SKM-1 (cell line): ENCODE measurements around the gene TMEM52B.

ENCODE experiments used
- DNase-seq: peaks from one replicate; lab custom pipeline; 2025; ENCODE audit not compliant: unreplicated experiment; lab: John Stamatoyannopoulos, UW

The TMEM52B gene

DNA sequence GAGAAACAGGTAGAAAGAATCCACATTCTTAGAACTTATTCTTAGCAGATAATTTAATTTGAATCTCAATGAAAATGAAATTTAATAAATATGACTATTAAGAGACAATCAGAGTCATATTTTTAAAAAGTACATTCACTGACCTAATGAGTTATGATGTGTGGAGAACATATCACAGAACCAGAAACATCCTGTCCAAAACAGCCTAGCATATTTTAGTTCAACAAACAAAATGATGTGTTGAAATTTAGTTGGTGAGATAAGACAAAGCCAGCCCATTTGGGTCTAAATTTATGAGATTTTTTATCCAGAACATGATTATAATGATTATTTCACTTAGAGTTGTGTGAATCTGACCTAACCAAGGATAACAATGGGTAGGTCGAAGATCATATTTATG lies 59.7 kb downstream of the TMEM52B start:
- DNase-seq, result no peak

GRCh38 chr12:10241290-10241689 lies 62.5 kb downstream of the TMEM52B start:
- no peak for DNase-seq
